ENCODE measurements around the gene ATP2A2. TPM values are rescaled to one million over a fixed set of nuclear protein-coding genes. Genes with fewer than 3 reads are reported as not detected.
A peak's percentile ranks its signal among the peaks of the same experiment; 100 is the strongest.

The ATP2A2 gene
- total RNA-seq = 71.7 TPM

DNA sequence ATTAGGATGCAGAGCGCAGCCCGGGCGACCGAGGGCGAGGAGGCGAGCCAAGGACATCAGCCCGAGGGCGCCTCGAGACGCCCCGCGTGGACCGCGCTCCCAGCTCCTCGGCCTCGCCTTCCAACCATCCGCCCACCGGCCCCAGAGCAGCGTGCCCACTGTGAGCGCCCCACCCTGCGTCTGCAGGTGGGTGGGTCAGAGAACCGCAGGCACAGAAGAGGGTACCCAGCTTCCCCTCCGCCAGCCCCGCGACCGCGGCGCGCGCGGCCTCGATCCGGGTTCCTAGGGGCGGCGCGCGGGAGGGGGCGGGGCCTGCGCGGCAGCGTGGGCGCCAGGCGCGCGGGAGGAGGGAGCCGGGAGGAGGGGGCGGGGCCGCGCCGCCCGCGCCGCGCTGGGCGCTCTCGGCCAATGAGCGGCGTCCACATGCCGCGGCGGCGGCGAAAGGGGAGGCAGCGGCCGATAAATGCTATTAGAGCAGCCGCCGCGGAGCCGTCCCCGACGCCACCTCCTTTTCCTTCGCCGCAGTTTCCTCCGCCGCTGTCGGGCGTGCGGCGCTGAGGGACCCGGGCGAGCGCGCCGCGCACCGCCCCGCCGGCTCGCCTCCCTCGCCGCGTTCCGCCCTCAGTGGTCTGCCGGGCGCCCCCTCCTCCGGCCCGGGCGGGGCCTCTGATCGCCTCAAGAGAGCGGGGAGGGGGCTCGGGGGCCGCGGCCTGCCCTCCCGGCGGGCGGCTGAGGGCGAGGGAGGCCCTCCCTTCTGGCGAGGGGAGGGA, at the start of gene ATP2A2:
Gene ATP2A2, plus strand, starts transcription at position 469 of the 770 bp plus-strand sequence. CDS start 543 bp downstream, outside the sequence.
- Histone ChIP-seq H3K9me3 (ENCODE audit: low read depth, low read length) (no peaks in the 10 kb centered on the region), H3K4me1 (ENCODE audit: insufficient read depth, low read length) (peaks cover 43% of the 10 kb centered on the region)

DNA sequence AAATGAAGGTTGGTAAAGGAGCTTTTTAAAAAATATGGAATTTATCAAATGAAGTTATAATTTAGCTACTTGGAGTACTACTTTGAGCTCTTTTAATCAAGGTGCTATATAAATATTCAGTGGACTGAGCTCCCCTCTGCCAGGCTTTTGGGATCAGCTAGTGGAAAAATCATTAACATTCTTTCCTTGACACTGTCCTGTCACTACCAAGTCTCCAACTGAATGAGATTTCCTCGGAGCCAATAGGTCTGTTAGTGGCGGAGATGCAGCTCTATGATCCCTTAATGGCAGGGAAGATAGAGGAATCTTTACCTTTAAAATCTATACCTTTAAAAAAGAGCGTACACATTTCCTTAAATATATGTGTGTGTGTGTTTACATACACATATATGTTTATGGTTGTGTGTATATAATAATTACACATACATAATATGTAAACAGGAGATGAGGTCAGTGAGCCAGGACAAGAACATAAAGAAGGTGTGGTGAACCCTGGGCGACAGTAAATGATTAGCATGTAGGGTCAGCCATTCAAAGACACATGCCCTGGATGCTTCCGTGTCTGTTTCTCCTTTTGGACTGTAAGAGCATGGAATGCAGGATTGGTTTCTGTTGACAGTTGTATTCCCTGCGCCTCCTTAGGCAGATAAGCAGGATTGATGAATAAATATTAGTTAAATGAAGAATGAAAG, 47.7 kb upstream of the ATP2A2 start:
- H3K27me3 ChIP-seq (ENCODE audit: insufficient read depth, low read length) = no peaks in the 10 kb centered on the region
- H3K4me3 ChIP-seq (ENCODE audit: low read length) = no peak overlapping the region
- no peaks in the 10 kb centered on the region for H3K9me3 ChIP-seq (ENCODE audit: low read depth, low read length)
- H3K4me1 ChIP-seq (ENCODE audit: insufficient read depth, low read length) = peaks cover 14% of the 10 kb centered on the region

More for the DNA sequence above, at the start of gene ATP2A2:
- peak within 1 kb of the TSS; percentile 75 for H3K4me3 ChIP-seq (ENCODE audit: low read length)
- no peaks in the 10 kb centered on the region for H3K27me3 ChIP-seq (ENCODE audit: insufficient read depth, low read length)

DNA sequence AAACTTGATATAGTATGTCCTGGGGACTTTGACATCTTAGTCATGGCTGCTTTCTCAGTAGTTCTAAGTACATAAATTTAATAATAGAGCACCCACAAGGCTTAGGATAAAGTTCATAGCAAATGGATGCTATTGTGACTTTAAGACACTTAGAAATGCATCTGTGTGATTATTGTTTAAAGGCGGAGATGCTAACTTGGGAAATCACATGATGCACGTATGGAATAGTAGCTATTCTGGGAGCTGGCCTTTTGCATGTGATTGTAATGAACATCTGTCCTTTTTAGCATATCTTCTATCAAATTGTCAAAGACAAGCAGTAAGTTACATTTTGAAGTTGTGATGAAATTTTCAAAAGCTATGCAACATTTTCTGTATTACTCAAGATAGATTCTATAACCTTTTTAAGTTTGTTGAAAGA, 46.7 kb upstream of the ATP2A2 start:
- Histone ChIP-seq H3K27me3 (ENCODE audit: insufficient read depth, low read length) (no peaks in the 10 kb centered on the region), H3K4me1 (ENCODE audit: insufficient read depth, low read length) (peaks cover 14% of the 10 kb centered on the region), H3K9me3 (ENCODE audit: low read depth, low read length) (no peaks in the 10 kb centered on the region), H3K4me3 (ENCODE audit: low read length) (no peak overlapping the region)

DNA sequence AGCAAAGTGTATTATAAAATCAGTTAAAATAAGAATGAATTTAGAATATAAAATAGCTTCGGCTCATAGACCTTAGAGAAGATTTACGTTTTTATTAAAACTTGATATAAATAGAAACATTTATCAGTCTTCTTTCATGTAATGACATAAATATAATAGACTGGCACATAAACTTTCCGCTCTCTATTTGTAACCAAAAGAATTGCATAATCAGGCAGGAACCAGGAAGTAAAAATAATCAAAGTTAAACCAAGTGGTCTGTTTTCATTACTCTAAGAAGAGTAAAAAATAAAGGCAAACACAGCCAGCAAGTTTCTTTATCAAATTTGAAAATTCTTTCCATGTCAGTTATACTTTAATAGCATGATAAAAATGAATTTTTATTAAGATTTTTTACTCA, 46.3 kb upstream of the ATP2A2 start:
- Histone ChIP-seq H3K9me3 (ENCODE audit: low read depth, low read length) (no peaks in the 10 kb centered on the region), H3K4me1 (ENCODE audit: insufficient read depth, low read length) (peaks cover 14% of the 10 kb centered on the region), H3K4me3 (ENCODE audit: low read length) (no peak overlapping the region), H3K27me3 (ENCODE audit: insufficient read depth, low read length) (no peaks in the 10 kb centered on the region)

DNA sequence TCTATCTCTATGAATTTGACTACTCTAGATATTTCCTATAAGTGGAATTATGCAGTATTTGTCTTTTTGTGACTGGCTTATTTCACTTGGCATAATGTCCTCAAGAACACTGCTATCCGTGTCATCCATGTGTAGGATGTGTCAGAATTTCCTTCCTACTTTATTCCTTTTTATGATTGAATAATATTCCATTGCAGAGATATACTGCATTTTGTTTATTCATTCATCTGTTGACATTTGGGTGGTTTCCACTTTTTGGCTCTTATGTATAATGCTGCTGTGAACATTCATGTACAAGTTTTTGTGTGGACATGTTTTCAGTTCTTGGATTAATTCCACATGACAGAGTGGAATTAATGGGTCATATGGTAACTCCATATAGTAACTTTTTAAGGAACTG, 45.7 kb upstream of the ATP2A2 start:
- Histone ChIP-seq H3K27me3 (ENCODE audit: insufficient read depth, low read length) (no peaks in the 10 kb centered on the region), H3K4me1 (ENCODE audit: insufficient read depth, low read length) (peaks cover 14% of the 10 kb centered on the region), H3K4me3 (ENCODE audit: low read length) (no peak overlapping the region), H3K9me3 (ENCODE audit: low read depth, low read length) (no peaks in the 10 kb centered on the region)

DNA sequence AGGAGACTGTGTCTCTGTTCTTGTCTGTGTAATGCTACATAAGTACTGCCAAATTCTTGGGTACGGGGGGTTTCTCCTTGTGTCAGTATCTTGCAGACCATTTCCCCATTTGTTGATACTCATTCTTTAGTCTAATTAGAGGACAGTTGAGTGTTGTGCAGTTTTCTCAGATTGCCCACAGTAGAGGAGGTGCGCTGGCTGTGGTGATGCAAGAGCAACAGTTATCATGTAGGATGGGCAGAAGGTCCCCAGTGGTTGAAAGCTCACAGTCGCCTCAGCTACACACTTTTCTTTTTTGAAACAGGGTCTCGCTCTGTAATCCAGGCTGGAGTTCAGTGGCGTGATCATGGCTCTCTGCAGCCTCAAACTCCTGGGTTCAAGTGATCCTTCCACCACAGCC, 37.8 kb upstream of the ATP2A2 start:
- Histone ChIP-seq H3K4me1 (ENCODE audit: insufficient read depth, low read length) (no peaks in the 10 kb centered on the region), H3K27me3 (ENCODE audit: insufficient read depth, low read length) (no peaks in the 10 kb centered on the region), H3K4me3 (ENCODE audit: low read length) (no peak overlapping the region), H3K9me3 (ENCODE audit: low read depth, low read length) (no peaks in the 10 kb centered on the region)

DNA sequence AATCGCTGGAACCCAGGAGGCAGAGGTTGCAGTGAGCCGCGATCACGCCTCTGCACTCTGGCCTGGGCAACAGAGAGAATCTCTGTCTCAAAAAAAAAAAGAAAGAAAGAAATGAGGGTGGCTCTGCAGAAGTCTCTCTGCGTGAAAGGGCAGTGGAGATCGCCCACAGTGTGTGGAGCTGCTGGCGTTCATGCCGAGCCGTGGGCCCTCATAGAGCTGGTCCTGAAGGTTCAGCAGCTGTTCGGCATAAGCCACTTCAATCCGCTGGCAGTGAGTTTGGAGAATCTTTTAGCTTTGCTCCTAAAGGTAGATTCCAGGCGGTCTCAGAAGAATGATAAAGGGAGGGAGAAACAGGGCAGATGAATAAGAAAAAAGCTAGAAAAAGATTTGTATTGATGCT, 36.7 kb upstream of the ATP2A2 start:
- no peaks in the 10 kb centered on the region for H3K9me3 ChIP-seq (ENCODE audit: low read depth, low read length)
- H3K4me3 ChIP-seq (ENCODE audit: low read length) = no peak overlapping the region
- H3K4me1 ChIP-seq (ENCODE audit: insufficient read depth, low read length) = peaks cover 7% of the 10 kb centered on the region
- no peaks in the 10 kb centered on the region for H3K27me3 ChIP-seq (ENCODE audit: insufficient read depth, low read length)

DNA sequence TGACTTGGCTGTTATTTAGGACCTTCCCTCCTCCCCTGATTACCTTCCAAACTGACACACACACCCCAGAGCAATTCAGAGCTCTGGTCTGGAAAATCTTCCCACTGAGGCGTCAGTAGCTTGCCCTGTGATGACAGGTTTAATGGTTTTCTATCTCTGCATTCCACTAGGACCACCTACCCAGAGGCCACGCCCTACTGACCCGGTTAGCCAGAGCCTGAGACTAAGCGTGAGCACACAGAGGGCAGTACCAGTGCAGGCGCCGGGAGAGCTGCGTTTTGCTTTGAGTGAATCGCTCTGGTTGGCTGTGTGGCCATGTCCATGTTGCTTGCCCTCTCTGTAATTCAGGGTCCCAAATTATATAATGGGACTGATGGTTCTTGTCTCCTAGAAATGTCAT, 36.2 kb upstream of the ATP2A2 start:
- H3K4me3 ChIP-seq (ENCODE audit: low read length) = no peak overlapping the region
- no peaks in the 10 kb centered on the region for H3K9me3 ChIP-seq (ENCODE audit: low read depth, low read length)
- no peaks in the 10 kb centered on the region for H3K27me3 ChIP-seq (ENCODE audit: insufficient read depth, low read length)
- peaks cover 7% of the 10 kb centered on the region for H3K4me1 ChIP-seq (ENCODE audit: insufficient read depth, low read length)

DNA sequence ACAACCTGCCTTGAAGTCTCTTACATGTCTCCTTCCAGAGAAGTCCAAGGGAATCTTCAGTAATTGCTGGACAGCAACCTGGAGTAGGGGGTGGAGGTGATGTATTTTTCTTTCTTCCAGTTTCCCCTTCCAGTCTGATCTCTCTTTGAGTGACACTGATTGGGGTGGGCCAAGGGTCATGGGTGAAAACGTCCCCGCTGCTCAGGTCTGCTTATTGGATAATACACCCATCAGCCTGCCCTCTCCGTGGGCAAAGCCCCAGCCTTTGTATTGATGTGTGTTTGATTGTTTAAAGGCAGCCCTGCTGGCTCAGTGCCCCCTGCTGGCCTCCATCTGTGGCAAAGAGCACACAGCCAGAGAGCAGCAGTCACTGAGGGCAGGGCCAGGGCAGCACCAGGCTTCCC, 35.7 kb upstream of the ATP2A2 start:
- no peak overlapping the region for H3K4me3 ChIP-seq (ENCODE audit: low read length)
- H3K4me1 ChIP-seq (ENCODE audit: insufficient read depth, low read length) = peaks cover 7% of the 10 kb centered on the region
- no peaks in the 10 kb centered on the region for H3K9me3 ChIP-seq (ENCODE audit: low read depth, low read length)
- no peaks in the 10 kb centered on the region for H3K27me3 ChIP-seq (ENCODE audit: insufficient read depth, low read length)

DNA sequence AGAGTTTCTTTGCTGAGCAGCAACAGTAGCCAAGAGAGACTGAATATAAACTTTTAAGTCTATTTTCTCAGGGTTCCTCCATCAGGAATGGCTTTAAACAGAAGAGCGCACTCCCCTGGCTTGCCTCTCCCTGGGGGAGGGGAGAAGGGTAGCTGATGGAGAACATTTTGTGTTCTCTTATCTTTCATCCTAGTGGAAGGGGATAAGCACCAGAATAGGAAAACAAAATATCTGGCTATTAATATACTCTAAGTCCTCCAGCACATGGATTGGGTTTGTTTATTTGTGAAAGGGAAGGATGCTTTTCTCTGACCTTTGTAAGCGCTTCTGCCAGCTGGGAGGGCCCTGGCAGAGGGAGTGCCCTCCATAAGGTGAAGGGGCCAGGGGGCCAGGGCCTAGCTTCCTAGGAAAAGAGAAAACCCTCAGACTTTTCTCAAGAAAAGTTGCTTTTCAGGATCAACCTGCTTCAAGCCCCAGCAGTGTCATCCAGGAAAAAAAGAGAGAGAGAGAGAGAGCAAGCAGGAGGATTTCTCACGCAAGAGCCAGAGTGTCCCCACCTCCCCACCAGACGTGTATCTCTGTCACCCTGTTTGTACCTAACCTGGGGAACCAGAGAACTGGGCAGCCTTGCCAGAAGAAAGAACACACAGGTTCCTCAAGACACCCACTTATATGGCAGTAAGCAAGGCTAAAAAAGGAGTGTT, 34.3 kb upstream of the ATP2A2 start:
- Histone ChIP-seq H3K9me3 (ENCODE audit: low read depth, low read length) (no peaks in the 10 kb centered on the region), H3K4me3 (ENCODE audit: low read length) (no peak overlapping the region), H3K4me1 (ENCODE audit: insufficient read depth, low read length) (peaks cover 7% of the 10 kb centered on the region), H3K27me3 (ENCODE audit: insufficient read depth, low read length) (no peaks in the 10 kb centered on the region)

DNA sequence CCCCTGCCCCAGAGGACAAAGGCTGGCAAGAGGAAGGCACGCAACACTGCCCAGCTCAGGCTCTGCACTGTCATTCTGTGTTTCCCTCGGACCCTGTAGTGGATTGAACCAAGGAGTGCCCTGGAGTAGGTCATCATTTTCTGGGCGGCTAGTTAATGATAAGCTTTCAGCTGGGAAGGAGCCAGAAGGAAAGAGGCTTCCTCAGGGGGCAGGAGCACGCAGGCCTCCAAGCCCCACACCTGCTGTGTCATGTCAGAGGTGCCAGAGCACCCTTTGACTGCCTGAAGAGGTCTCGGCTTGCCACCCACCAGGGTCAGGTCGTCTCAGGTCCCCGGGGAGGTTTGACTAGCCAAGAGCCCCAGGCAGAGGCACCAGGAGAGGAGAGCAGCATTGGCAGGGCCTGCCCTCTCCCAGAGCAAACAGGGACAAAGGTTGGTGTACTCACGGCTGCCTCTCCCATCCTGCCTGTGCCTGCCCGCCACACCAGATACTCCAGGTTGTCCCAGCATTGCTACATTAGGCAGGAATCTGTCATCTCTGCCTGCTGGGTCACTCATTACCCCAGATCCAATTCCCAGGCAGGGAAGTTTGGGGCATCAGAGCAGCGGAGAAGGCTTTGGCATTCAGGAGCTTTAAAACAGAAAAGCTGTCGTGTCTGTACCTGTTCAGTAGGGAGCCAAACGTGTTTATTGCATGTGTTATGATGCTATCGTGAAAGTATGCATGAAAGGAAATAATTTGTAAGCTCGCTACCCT, 33.5 kb upstream of the ATP2A2 start:
- Histone ChIP-seq H3K4me1 (ENCODE audit: insufficient read depth, low read length) (peaks cover 7% of the 10 kb centered on the region), H3K27me3 (ENCODE audit: insufficient read depth, low read length) (no peaks in the 10 kb centered on the region), H3K9me3 (ENCODE audit: low read depth, low read length) (no peaks in the 10 kb centered on the region), H3K4me3 (ENCODE audit: low read length) (no peak overlapping the region)

DNA sequence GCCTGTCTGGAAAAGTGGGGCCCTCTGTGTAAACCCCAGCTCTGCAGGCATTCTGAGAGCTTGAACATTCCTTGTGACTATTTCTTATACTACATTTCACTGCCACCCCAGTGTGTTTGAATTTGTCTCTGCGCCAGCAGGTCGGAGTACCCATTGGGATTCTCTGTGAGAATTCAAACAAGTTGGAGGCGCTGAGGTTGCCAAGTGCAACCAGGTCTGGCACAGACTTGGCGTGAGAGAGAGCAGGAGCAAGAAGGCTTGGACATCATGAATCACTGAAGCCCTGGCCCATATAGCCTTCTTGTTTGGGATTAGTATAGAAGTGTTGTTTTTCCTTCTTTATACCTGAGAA, 33.0 kb upstream of the ATP2A2 start:
- Histone ChIP-seq H3K4me1 (ENCODE audit: insufficient read depth, low read length) (peaks cover 11% of the 10 kb centered on the region), H3K27me3 (ENCODE audit: insufficient read depth, low read length) (no peaks in the 10 kb centered on the region), H3K4me3 (ENCODE audit: low read length) (no peak overlapping the region), H3K9me3 (ENCODE audit: low read depth, low read length) (no peaks in the 10 kb centered on the region)

DNA sequence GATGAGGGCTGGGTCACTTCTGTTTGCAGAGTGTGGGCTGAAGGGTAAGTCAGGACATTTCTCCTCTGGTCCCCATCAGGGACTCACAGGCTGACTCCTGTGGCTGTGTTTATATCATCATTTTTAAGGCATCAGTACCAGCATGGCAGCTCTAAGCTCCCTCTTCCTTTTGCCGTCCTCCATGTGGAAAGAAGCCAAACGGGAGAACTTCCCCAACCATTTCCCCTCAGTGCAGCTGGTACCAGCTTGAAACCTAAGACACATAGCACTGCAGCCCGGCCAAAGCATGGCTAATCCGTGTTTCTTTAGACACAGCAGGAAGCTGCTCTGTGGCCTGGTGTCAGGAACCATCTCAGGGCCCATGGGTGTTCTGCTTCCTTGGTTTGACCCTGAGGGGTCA, 31.9 kb upstream of the ATP2A2 start:
- Histone ChIP-seq H3K9me3 (ENCODE audit: low read depth, low read length) (no peaks in the 10 kb centered on the region), H3K4me3 (ENCODE audit: low read length) (no peak overlapping the region), H3K4me1 (ENCODE audit: insufficient read depth, low read length) (peaks cover 16% of the 10 kb centered on the region)

DNA sequence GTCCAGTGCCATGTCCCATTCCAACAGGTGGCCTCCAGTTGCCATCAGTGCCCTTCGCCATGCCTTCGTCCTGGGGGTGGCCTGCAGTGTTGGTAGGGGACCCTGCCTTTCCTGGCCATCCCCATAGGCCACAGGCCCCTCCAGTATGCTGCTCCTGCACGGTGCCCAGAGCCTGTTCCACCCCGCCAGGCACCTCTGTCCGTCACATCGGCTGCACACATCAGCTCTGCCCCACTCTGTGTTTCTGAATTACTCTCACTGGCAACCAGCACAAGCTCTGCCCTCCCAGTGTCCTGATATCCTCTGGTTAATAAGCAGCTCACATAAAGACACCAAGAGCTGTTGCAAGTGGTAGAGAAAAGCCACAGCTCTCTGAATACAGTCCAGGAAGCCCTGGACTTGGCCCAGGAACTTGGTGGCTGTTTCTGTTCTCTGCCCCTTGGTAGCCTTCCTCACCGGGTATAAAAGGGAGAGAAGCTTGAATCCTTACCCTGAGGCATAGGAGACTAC, 31.3 kb upstream of the ATP2A2 start:
- Histone ChIP-seq H3K27me3 (ENCODE audit: insufficient read depth, low read length) (no peaks in the 10 kb centered on the region), H3K4me1 (ENCODE audit: insufficient read depth, low read length) (peaks cover 22% of the 10 kb centered on the region), H3K4me3 (ENCODE audit: low read length) (no peak overlapping the region), H3K9me3 (ENCODE audit: low read depth, low read length) (no peaks in the 10 kb centered on the region)

More for the DNA sequence above, 31.9 kb upstream of the ATP2A2 start:
- H3K27me3 ChIP-seq (ENCODE audit: insufficient read depth, low read length) = no peaks in the 10 kb centered on the region

DNA sequence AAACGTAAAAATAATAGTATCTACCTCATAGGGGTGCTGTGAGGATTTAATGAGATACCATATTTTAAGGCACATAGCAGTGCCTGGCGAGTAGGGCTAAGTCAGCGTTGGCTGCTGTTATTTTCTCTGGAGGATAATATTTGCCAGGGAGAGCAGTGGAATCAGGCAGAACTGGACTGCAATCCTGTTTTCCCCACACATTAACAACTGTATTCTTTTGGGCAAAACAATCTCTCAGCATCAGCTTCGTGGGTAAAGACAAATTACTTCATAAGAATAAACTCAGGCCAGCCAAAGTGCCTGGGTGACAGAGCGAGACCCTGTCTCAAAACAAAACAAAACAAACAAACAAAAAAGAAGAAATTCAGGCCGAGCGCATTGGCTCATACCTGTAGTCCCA, 29.7 kb upstream of the ATP2A2 start:
- Histone ChIP-seq H3K4me3 (ENCODE audit: low read length) (no peak overlapping the region), H3K27me3 (ENCODE audit: insufficient read depth, low read length) (no peaks in the 10 kb centered on the region), H3K4me1 (ENCODE audit: insufficient read depth, low read length) (peaks cover 26% of the 10 kb centered on the region), H3K9me3 (ENCODE audit: low read depth, low read length) (no peaks in the 10 kb centered on the region)

Data from mononuclear cell (primary cell).